Activated T-cell treated with anti-CD3 and anti-CD28 coated beads for 4 hours (primary cell): ENCODE data around the gene GSDMA.

ENCODE experiments used
- DNase-seq: peaks from one replicate; pipeline ENCODE4 v3.0.0-alpha.2; 2020

Gene GSDMA

DNA sequence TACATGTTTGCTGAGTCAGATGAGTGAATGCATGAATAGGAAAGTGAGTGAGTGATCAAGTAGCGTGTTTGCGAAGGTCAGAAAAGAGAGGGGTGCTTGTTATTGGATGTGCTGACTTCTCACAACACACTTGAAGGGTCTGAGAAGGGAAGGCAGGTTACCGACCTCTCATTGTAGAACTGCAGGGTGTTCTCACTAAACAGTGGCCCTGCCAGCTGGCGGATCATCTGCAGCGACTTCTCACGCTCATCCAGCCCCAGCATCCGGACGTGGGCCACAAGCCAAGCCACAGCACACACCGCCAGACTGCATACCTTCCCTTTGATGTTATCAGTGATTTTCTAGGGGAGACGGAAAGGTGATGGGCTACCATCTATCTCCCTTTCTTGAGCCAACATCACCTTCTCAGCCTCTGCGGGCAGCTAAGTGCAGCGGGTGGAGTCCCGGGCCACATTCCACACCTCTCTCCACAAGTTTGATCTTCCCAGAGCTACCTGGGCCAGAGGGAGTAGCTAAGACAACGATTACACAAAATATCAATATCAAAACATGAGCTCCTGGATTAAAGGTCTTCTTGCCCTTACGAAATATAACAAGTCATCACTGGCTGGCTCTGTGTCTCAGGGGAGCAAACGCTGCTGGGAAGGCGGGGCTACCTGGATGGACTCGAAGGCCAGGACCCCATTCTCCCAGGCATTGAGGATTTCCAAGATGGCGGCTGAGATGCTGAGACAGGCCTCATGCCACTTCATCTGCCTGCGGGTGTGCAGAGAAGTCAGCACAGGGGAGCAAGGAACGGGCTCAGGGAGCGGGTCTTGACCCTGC is 63.4 kb downstream of the GSDMA start:
- DNase-seq, result no peak

DNA sequence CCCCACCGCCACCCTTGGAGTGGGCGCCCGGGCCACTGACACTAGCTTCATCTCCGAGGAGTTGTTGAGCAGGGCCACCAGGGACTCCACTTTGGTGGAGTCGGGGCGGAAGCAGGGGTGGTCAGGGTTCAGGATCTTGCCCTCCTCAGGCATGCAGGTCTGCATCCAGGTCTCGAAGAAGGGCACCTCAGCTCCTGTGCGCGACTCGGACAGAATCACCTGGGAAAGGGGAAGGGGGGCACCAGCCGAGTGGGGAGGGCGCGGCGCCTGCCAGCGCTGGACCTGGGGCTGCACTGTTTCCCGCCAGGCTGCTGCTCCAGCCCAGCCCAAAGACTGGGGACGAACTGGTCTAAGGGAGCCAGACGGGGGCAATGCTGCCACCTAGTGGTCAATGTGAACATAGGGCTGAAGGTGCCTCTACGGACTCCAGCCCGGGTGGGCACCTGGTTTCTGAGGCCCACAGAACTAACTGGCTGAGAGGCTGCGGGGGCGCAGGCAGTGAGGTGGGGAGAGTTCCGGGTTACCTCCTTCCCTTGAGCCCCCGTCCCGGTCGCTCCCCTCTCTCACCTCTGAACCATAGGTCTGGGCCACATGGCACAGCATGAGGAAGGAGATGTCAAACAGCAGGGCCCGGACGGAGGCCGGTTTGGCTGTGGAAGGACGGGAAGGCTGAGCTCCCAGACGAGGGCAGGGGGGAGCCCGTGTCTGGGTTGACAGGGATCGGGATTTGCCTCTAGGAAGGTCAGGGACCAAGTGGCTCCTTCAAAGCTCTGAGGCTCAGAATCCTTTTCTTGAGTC is 64.2 kb downstream of the GSDMA start:
- peak; percentile 68 for DNase-seq
